Pancreas (tissue), 10 donors: ENCODE measurements around the gene HOXD10. TPM values are rescaled to one million over a fixed set of nuclear protein-coding genes. Genes with fewer than 3 reads are reported as not detected.

Experiments
- ATAC-seq, 4 donors: fragments of 200-7000 bp; cut with Tn5 transposase; one replicate each; pipeline versions ENCODE4 v1.8.0 to v1.9.1; 2020; ENCODE audit warnings: mild to moderate bottlenecking in 4 of 4, moderate library complexity in 4 of 4
- DNase-seq, 6 donors: peaks; one replicate each; pipeline ENCODE4 v3.0.0-alpha.2; 2020
- FAIRE-seq: peaks from 2 replicates; lab custom pipeline; 2012; peaks lifted over from hg19 to GRCh38; lab: Jason Lieb, UNC
- H3K27ac ChIP-seq, 4 donors: fragments of 200-600 bp; sonication (generic); 1 replicate in 3 of 4; 2 replicates in 1 of 4; pipeline versions ENCODE4 v1.5.0 to v1.8.0; 2020
- H3K27me3 ChIP-seq, 4 donors: fragments of 200-600 bp; one replicate each; pipeline ENCODE4 v1.8.0; 2021
- H3K36me3 ChIP-seq, 3 donors: fragments of 200-600 bp; sonication (generic) in 1 of 3; one replicate each; pipeline versions ENCODE4 v1.5.0 to v1.8.0; 2020 to 2021
- H3K4me1 ChIP-seq, 3 donors: fragments of 200-600 bp; one replicate each; pipeline ENCODE4 v1.8.0; 2021
- H3K4me3 ChIP-seq, 4 donors: fragments of 200-600 bp; sonication (generic) in 2 of 4; one replicate each; pipeline versions ENCODE4 v1.5.0 to v1.8.0; 2020 to 2021
- H3K9me3 ChIP-seq, 4 donors: fragments of 200-600 bp; one replicate each; pipeline ENCODE4 v1.8.0; 2021
- WGBS, 2 donors: extraction: QIAGEN DNeasy Blood & Tissue Kit; methylation state at CpG; one replicate each; pipeline ENCODE4 v1.1.7; 2013; 5-methylcytosine and 5-hydroxymethylcytosine counted together
- intact Hi-C, 3 donors: fragments of 100-400 bp; cut with DNase I; formaldehyde crosslinking; loops; one replicate each; pipeline versions ENCODE4 v1.11.1 to v1.14.2; 2022
- polyA plus RNA-seq, 2 donors: library from polyadenylated mRNA; stranded (reverse); fragments of 200-250 nt; gene quantifications; one replicate each; pipeline ENCODE4 v1.2.3, GENCODE V29; 2013
- total RNA-seq, 6 donors: library from RNA; stranded (reverse); fragmentation: NEBNext Ultra II Directional in 4 of 6; extraction: Animal tissue kit (Norgen Biotek cat#: 25700) in 4 of 6; gene quantifications; one replicate each; pipeline versions ENCODE4 v1.2.1 to v1.2.4, GENCODE V29; 2021 to 2023
- TF ChIP-seq, protein P1 (sequence below), 4 donors: fragments of 200-600 bp; sonication (generic) in 3 of 4; IDR thresholded peaks; one replicate each; pipeline versions ENCODE4 v1.5.0 to v1.8.0; 2021; ENCODE audit warnings: antibody characterized with exemption in 4 of 4
- donor health status: healthy with polysubstance abuse.
- donor health status: DM: no; HTN: no; CAD: no; lungs with moderate emphysema.
- donor health status: DM: no; HTN: no; CAD: no.
- donor health status: control.
- donor health status: control.
- donor health status: Bipolar disorder and iron deficiency.
- donor health status: DM: yes; HTN: yes; CAD: no.
- donor health status: DM: no; HTN: no; CAD: no.
- donor health status: DM: no; HTN: no; CAD: no.
- donor health status: DM: yes; HTN: yes; CAD: no.

HOXD10 gene
- total and polyA plus RNA-seq, 8 donors, result not detected

DNA sequence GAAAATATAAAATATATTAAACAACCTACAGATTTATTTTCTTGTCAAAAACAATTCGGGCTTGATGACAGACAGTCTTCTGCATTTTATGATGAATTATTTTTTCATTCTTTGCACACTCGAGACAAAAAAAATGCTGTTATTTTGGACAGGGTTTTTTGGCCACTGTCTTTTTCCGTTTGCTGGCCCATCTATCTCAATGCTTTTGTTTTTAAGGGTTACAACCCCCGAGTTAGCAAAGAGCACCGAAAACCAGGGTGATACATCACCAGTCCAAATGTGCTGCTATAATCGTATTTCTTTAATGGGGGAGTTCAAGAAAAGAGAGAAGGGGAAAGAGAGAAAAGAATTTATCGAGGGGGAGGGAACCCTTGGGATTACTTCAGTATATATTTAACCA, 40.5 kb upstream of the HOXD10 start:
- H3K9me3 ChIP-seq, result no peaks in the 10 kb centered on the region
- TF ChIP-seq, protein P1, sequence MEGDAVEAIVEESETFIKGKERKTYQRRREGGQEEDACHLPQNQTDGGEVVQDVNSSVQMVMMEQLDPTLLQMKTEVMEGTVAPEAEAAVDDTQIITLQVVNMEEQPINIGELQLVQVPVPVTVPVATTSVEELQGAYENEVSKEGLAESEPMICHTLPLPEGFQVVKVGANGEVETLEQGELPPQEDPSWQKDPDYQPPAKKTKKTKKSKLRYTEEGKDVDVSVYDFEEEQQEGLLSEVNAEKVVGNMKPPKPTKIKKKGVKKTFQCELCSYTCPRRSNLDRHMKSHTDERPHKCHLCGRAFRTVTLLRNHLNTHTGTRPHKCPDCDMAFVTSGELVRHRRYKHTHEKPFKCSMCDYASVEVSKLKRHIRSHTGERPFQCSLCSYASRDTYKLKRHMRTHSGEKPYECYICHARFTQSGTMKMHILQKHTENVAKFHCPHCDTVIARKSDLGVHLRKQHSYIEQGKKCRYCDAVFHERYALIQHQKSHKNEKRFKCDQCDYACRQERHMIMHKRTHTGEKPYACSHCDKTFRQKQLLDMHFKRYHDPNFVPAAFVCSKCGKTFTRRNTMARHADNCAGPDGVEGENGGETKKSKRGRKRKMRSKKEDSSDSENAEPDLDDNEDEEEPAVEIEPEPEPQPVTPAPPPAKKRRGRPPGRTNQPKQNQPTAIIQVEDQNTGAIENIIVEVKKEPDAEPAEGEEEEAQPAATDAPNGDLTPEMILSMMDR (IDR thresholded peaks at IDR 0.05), result no peak
- H3K27me3 ChIP-seq, result peaks cover 31 to 90% (median 48%) of the 10 kb centered on the region in 4 donors
- FAIRE-seq (no peak), DNase-seq (no peak), ATAC-seq (no peak)
- H3K4me1 ChIP-seq, result no peaks in the 10 kb centered on the region
- WGBS, 2 donors, result 12 to 22% methylated on average over 7 of the region's 7 CpGs
- no peak overlapping the region for H3K27ac ChIP-seq
- intact Hi-C loops, result no loop called here
- no peak overlapping the region for H3K4me3 ChIP-seq
- H3K36me3 ChIP-seq, result no peaks in the 10 kb centered on the region

DNA sequence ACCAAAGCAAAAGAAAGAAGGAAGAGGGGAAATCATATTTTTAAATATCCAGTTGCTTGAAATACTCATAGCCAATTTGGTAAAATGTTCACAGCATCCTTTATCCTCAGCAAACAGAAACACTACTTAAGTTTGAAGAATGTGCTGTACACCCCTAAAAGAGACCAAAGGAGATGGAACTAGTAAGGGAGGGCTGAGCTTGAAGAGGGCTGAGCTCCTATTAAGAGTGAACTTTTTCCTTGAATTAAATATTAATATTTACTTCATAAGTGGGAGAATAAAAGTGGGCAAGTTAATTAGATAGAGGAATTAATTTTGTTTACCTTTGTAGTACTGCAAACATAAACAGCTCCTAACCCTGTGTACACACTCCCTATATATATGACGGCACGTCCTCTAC, 39.8 kb upstream of the HOXD10 start:
- intact Hi-C loops, result no loop called here
- Histone ChIP-seq H3K36me3 (no peaks in the 10 kb centered on the region), H3K9me3 (no peaks in the 10 kb centered on the region), H3K4me1 (no peaks in the 10 kb centered on the region), H3K27ac (no peak overlapping the region), H3K27me3 (peaks cover 34 to 89% (median 52%) of the 10 kb centered on the region in 4 donors), H3K4me3 (no peak overlapping the region)
- FAIRE-seq, result no peak
- no peak for ATAC-seq
- 14 to 19% methylated on average over 2 of the region's 2 CpGs for WGBS, 2 donors
- DNase-seq, result no peak
- TF ChIP-seq, protein P1 (IDR thresholded peaks at IDR 0.05), result no peak

GRCh38 chr2:176078541-176079284, 37.9 kb upstream of the HOXD10 start:
- Histone ChIP-seq H3K9me3 (no peaks in the 10 kb centered on the region), H3K4me3 (no peak overlapping the region), H3K36me3 (no peaks in the 10 kb centered on the region), H3K27me3 (peaks cover 37 to 89% (median 53%) of the 10 kb centered on the region in 4 donors), H3K4me1 (no peaks in the 10 kb centered on the region), H3K27ac (no peak overlapping the region)
- DNase-seq, result no peak
- TF ChIP-seq, protein P1 (IDR thresholded peaks at IDR 0.05), result no peak
- no peak for ATAC-seq
- WGBS, 2 donors, result 7 to 8% methylated on average over 25 of the region's 25 CpGs
- intact Hi-C loops, result no loop called here
- FAIRE-seq, result no peak

- Histone ChIP-seq H3K27me3 (peaks cover 38 to 90% (median 55%) of the 10 kb centered on the region in 4 donors), H3K36me3 (no peaks in the 10 kb centered on the region), H3K4me3 (peak overlapping the region in 1 of 4 donors; percentile 25), H3K4me1 (no peaks in the 10 kb centered on the region), H3K9me3 (no peaks in the 10 kb centered on the region), H3K27ac (no peak overlapping the region)
- TF ChIP-seq, protein P1 (IDR thresholded peaks at IDR 0.05), result no peak
- 7 to 9% methylated on average over 30 of the region's 30 CpGs for WGBS, 2 donors
- no peak for FAIRE-seq
- intact Hi-C loops, result no loop called here
- ATAC-seq, result no peak
- DNase-seq, result no peak
Measured at GRCh38 chr2:176079285-176079830, 37.2 kb upstream of the HOXD10 start.
